ENCODE measurements around the gene ALDH3B2.
A peak's percentile ranks its signal among the peaks of the same experiment; 100 is the strongest.
"Not testable (repeated sequence)": the region's sequence is repeated elsewhere in the genome, so short reads cannot be mapped to it uniquely, and the experiment has no call there.

Gene ALDH3B2

GRCh38 chr11:67640021-67640757 is 34.2 kb downstream of the ALDH3B2 start:
- TF ChIP-seq, protein P1, sequence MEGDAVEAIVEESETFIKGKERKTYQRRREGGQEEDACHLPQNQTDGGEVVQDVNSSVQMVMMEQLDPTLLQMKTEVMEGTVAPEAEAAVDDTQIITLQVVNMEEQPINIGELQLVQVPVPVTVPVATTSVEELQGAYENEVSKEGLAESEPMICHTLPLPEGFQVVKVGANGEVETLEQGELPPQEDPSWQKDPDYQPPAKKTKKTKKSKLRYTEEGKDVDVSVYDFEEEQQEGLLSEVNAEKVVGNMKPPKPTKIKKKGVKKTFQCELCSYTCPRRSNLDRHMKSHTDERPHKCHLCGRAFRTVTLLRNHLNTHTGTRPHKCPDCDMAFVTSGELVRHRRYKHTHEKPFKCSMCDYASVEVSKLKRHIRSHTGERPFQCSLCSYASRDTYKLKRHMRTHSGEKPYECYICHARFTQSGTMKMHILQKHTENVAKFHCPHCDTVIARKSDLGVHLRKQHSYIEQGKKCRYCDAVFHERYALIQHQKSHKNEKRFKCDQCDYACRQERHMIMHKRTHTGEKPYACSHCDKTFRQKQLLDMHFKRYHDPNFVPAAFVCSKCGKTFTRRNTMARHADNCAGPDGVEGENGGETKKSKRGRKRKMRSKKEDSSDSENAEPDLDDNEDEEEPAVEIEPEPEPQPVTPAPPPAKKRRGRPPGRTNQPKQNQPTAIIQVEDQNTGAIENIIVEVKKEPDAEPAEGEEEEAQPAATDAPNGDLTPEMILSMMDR (IDR thresholded peaks at IDR 0.05; ENCODE audit: low read depth, low read length, missing control alignments), result peak; percentile 85
- H3K27me3 ChIP-seq (replicated peaks), result no peaks in the 10 kb centered on the region
- H3K4me3 ChIP-seq (ENCODE audit: low read depth, low read length), result no peak overlapping the region
- peak; percentile 24 for DNase-seq
- H3K27ac ChIP-seq, result no peak overlapping the region
- in situ Hi-C loops (cut with HindIII; ENCODE audit: low pct_ligation_motif_present, low sequenced_read_pairs), result no loop called here
- H3K36me3 ChIP-seq (replicated peaks), result no peaks in the 10 kb centered on the region

GRCh38 chr11:67639438-67639859 is 35.0 kb downstream of the ALDH3B2 start, which contains the start of gene TBX10:
TSS of gene TBX10 (minus strand) at chr11:67639763. CDS start at chr11:67639472, 291 bp downstream.
- in situ Hi-C loops (cut with HindIII; ENCODE audit: low pct_ligation_motif_present, low sequenced_read_pairs), result no loop called here
- no peaks in the 10 kb centered on the region for H3K27me3 ChIP-seq (replicated peaks)
- no peak within 1 kb of the TSS for H3K27ac ChIP-seq
- no peaks in the 10 kb centered on the region for H3K36me3 ChIP-seq (replicated peaks)
- TF ChIP-seq, protein P1 (IDR thresholded peaks at IDR 0.05; ENCODE audit: low read depth, low read length, missing control alignments), result no peak
- DNase-seq, result no peak
- no peak within 1 kb of the TSS for H3K4me3 ChIP-seq (ENCODE audit: low read depth, low read length)

- in situ Hi-C loops (cut with HindIII; ENCODE audit: low pct_ligation_motif_present, low sequenced_read_pairs), result no loop called here
- no peak overlapping the region for H3K4me3 ChIP-seq (ENCODE audit: low read depth, low read length)
- no peak for DNase-seq
- no peaks in the 10 kb centered on the region for H3K36me3 ChIP-seq (replicated peaks)
- no peak overlapping the region for H3K27ac ChIP-seq
- H3K27me3 ChIP-seq (replicated peaks), result no peaks in the 10 kb centered on the region
- TF ChIP-seq, protein P1 (IDR thresholded peaks at IDR 0.05; ENCODE audit: low read depth, low read length, missing control alignments), result no peak
These were observed 35.6 kb downstream of the ALDH3B2 start for GRCh38 chr11:67638535-67639437.

- H3K36me3 ChIP-seq (replicated peaks); in situ Hi-C loops (cut with HindIII; ENCODE audit: low pct_ligation_motif_present, low sequenced_read_pairs); H3K27me3 ChIP-seq (replicated peaks); H3K27ac ChIP-seq; H3K4me3 ChIP-seq (ENCODE audit: low read depth, low read length); DNase-seq: not testable (repeated sequence)
These were observed 37.0 kb downstream of the ALDH3B2 start for GRCh38 chr11:67637441-67637840.

DNA sequence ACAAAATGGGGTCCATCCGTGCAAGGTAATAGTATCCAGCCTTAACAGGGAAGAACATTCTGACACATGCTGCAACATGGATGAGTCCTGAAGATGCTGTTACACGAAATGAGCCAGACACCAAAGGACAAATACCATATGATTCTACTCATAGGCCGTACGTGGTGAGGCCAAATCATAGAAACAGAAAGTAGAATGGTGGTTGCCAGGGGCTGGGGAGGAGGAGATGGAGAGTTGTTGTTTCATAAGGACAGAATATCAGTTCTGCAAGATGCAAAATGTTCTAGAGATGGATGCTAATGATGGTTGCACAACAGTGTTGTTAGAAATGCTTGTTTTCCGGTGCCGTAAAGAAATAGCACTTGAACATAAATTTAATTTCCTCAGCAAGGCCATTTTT is 37.5 kb downstream of the ALDH3B2 start:
- TF ChIP-seq, protein P1 (IDR thresholded peaks at IDR 0.05; ENCODE audit: low read depth, low read length, missing control alignments), result no peak
- Histone ChIP-seq H3K27me3 (replicated peaks) (no peaks in the 10 kb centered on the region), H3K36me3 (replicated peaks) (no peaks in the 10 kb centered on the region), H3K4me3 (ENCODE audit: low read depth, low read length) (no peak overlapping the region), H3K27ac (no peak overlapping the region)
- no peak for DNase-seq
- in situ Hi-C loops (cut with HindIII; ENCODE audit: low pct_ligation_motif_present, low sequenced_read_pairs), result no loop called here

GRCh38 chr11:67635231-67635521 is 39.2 kb downstream of the ALDH3B2 start:
- H3K4me3 ChIP-seq (ENCODE audit: low read depth, low read length), result no peak overlapping the region
- H3K27ac ChIP-seq, result no peak overlapping the region
- no peak for DNase-seq
- H3K36me3 ChIP-seq (replicated peaks), result no peaks in the 10 kb centered on the region
- in situ Hi-C loops (cut with HindIII; ENCODE audit: low pct_ligation_motif_present, low sequenced_read_pairs), result no loop called here
- H3K27me3 ChIP-seq (replicated peaks), result no peaks in the 10 kb centered on the region
- TF ChIP-seq, protein P1 (IDR thresholded peaks at IDR 0.05; ENCODE audit: low read depth, low read length, missing control alignments), result no peak
